GM12878 (cell line): ENCODE results near the gene MRM1. TPM values are rescaled to one million over a fixed set of nuclear protein-coding genes. Genes with fewer than 3 reads are reported as not detected.
A peak's percentile ranks its signal among the peaks of the same experiment; 100 is the strongest.

Experiments
- ATAC-seq: fragments of 200-7000 bp; cut with Tn5 transposase; 3 replicates; pipeline ENCODE4 v1.9.1; 2020; ENCODE audit warnings: mild to moderate bottlenecking, moderate library complexity
- BruUV-seq: library from RNA; stranded (reverse); fragments of 400-500 nt; replicated peaks from 2 replicates; lab custom pipeline; 2021; lab: Mats Ljungman, UMichigan
- CTCF ChIA-PET: fragments of 300-600 bp; sonication (Branson Sonifier 250); formaldehyde crosslinking; extraction: SDS; loops from one replicate; lab custom pipeline; 2021; ENCODE audit warnings: inconsistent platforms; lab: Yijun Ruan, JAX
- POLR2A ChIA-PET: fragments of 350-600 bp; formaldehyde crosslinking; extraction: SDS; loops from one replicate; lab custom pipeline; 2021; ENCODE audit warnings: inconsistent platforms; lab: Charles Lee
- RAD21 ChIA-PET: fragments of 300-600 bp; sonication (Branson Sonifier 250); formaldehyde crosslinking; loops from one replicate; lab custom pipeline; 2023; ENCODE audit warnings: antibody characterized with exemption; ENCODE audit not compliant: unreplicated experiment; lab: Charles Lee
- SMC1A ChIA-PET: fragments of 300-600 bp; sonication (Branson Sonifier 250); formaldehyde crosslinking; loops from one replicate; lab custom pipeline; 2023; ENCODE audit not compliant: unreplicated experiment, uncharacterized antibody; lab: Charles Lee
- DNase-seq: peaks from one replicate; pipeline ENCODE4 v3.0.0-alpha.2; 2011; ENCODE audit warnings: low read depth, low spot score
- FAIRE-seq: peaks from 3 replicates; lab custom pipeline; 2011; peaks lifted over from hg19 to GRCh38; lab: Jason Lieb, UNC
- H2AFZ ChIP-seq: 2 replicates; pipeline ENCODE4 v1.6.0; 2011; ENCODE audit warnings: low read depth, low read length, control low read depth; ENCODE audit not compliant: control insufficient read depth
- H3K27ac ChIP-seq: 2 replicates; pipeline ENCODE4 v1.5.1; 2011; ENCODE audit warnings: control low read depth; ENCODE audit not compliant: control insufficient read depth, insufficient read depth
- H3K27me3 ChIP-seq, 2 experiments: replicated peaks in 1 of 2; 2 replicates each; pipeline versions ENCODE4 v1.6.0 to v1.6.1; 2011; ENCODE audit warnings: low read length in 1 of 2; ENCODE audit not compliant: control insufficient read depth in 2 of 2, insufficient read depth in 2 of 2
- H3K36me3 ChIP-seq, 2 experiments: 2 replicates each; pipeline ENCODE4 v1.5.1; 2011; ENCODE audit warnings: low read length in 1 of 2; ENCODE audit not compliant: control insufficient read depth in 2 of 2, insufficient read depth in 2 of 2
- H3K4me1 ChIP-seq: 2 replicates; pipeline ENCODE4 v1.6.1; 2011; ENCODE audit warnings: mild to moderate bottlenecking, low read length, moderate library complexity, mixed read lengths; ENCODE audit not compliant: control insufficient read depth, insufficient read depth
- H3K4me2 ChIP-seq: 2 replicates; pipeline ENCODE4 v1.6.0; 2011; ENCODE audit warnings: control low read depth; ENCODE audit not compliant: control insufficient read depth, insufficient read depth
- H3K4me3 ChIP-seq: fragments of 200-600 bp; sonication (generic); 2 replicates; pipeline ENCODE4 v1.5.1; 2016
- H3K79me2 ChIP-seq: 2 replicates; pipeline ENCODE4 v1.6.0; 2011; ENCODE audit warnings: low read length; ENCODE audit not compliant: control insufficient read depth, insufficient read depth
- H3K9ac ChIP-seq: 2 replicates; pipeline ENCODE4 v1.8.0; 2011; ENCODE audit warnings: low read length, control low read depth, mixed read lengths; ENCODE audit not compliant: control insufficient read depth, insufficient read depth
- H3K9me3 ChIP-seq: replicated peaks from 3 replicates; pipeline ENCODE4 v1.5.1; 2011; ENCODE audit warnings: mild to moderate bottlenecking, low read length; ENCODE audit not compliant: control insufficient read depth, insufficient read depth
- H4K20me1 ChIP-seq: 2 replicates; pipeline ENCODE4 v1.6.0; 2011; ENCODE audit not compliant: control insufficient read depth, insufficient read depth
- BHLHE40 ChIP-seq, 2 experiments: fragments of 450-650 bp in 1 of 2; IDR thresholded peaks; 2 replicates each; pipeline ENCODE4 v1.6.1; 2011 to 2017; ENCODE audit warnings: low read depth in 2 of 2, borderline replicate concordance in 1 of 2, improper control_type of control experiment in 1 of 2, low read length in 1 of 2, mild to moderate bottlenecking in 1 of 2
- YBX1 ChIP-seq: fragments of 450-650 bp; IDR thresholded peaks from 2 replicates; pipeline ENCODE4 v1.6.1; 2016; ENCODE audit warnings: antibody characterized with exemption
- WGBS: methylation state at CpG from one replicate; pipeline ENCODE4 v1.1.6; 2016; ENCODE audit warnings: low lambda C conversion rate; ENCODE audit not compliant: insufficient replicate concordance, insufficient coverage; ENCODE audit errors: missing lambda C conversion rate; 5-methylcytosine and 5-hydroxymethylcytosine counted together
- in situ Hi-C: fragments of 300-500 bp; cut with MboI; formaldehyde crosslinking; loops from 9 replicates; pipeline ENCODE4 v1.14.3; 2018; ENCODE audit warnings: mixed read lengths
- intact Hi-C: fragments of 100-400 bp; cut with micrococcal nuclease; formaldehyde crosslinking; loops from one replicate; pipeline ENCODE4 v1.14.2; 2022; ENCODE audit not compliant: unreplicated experiment
- polyA plus RNA-seq, 11 experiments: library from polyadenylated mRNA; depleted of rRNA in 4 of 11; unstranded in 6 of 11; stranded (reverse) in 5 of 11; fragments of >200 nt; fragmentation: Nextera tagmentation in 4 of 11; fragmentation: Illumina TruSeq in 1 of 11; extraction: Ambion mirVana in 4 of 11; extraction: Trizol in 1 of 11; gene quantifications; 1 replicate in 1 of 11; 2 replicates in 10 of 11; pipeline versions ENCODE4 v1.2.1 to v1.2.3, GENCODE V29; 2011 to 2016; ENCODE audit warnings: inconsistent platforms in 2 of 11, missing spikeins in 2 of 11, low read depth in 1 of 11
- total RNA-seq, 4 experiments: library from RNA; depleted of rRNA in 3 of 4; stranded (reverse); fragments of >200 nt in 3 of 4; fragmentation: Illumina TruSeq in 1 of 4; extraction: Trizol in 1 of 4; gene quantifications; 2 replicates each; pipeline versions ENCODE4 v1.2.1 to v1.2.3, GENCODE V29; 2013 to 2021
- TF ChIP-seq, protein P1 (sequence below): fragments of 450-650 bp; IDR thresholded peaks from 2 replicates; pipeline ENCODE4 v1.6.1; 2016; ENCODE audit warnings: mild to moderate bottlenecking

The MRM1 gene
- total and polyA plus RNA-seq, 10 of the 15 experiments (the other 5 are each of a cell fraction or from before 2014, with no cell fraction given), result 0.23 to 16.9 (median 13.2) TPM

DNA sequence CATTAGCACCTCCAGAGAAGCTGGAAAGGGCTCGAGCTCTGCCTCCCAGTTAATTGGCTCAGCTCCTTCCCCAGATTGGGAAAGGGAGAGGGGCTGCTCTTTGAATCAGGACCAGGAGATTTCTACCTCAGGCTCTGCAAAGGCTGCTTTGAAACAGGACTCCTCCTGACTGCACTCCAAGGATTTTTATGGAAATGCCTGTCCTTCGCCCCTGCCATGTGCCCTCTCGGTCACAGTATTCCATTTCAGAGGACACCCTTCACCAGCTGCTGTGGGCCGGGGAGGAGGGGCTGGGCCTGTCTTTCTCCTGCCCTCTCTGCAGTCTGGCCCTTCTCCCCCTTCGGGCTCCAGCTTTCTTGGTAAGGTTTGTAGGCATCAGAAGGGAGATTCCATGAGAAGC is 13.6 kb downstream of the MRM1 start:
- ChIA-PET SMC1A (no interaction called here), CTCF (interaction anchor here (2.6 to 3.4 kb wide), 2 partner anchors 12 to 13 kb away, joined by 6 to 15 read pairs; no protein-coding TSS in a partner anchor), RAD21 (interaction anchor here (1.6 kb wide), 1 partner anchor 12 kb away, joined by 5 read pairs; no protein-coding TSS in a partner anchor), POLR2A (no interaction called here)
- DNase-seq (no peak), FAIRE-seq (no peak), ATAC-seq (no peak)
- TF ChIP-seq, protein P1, sequence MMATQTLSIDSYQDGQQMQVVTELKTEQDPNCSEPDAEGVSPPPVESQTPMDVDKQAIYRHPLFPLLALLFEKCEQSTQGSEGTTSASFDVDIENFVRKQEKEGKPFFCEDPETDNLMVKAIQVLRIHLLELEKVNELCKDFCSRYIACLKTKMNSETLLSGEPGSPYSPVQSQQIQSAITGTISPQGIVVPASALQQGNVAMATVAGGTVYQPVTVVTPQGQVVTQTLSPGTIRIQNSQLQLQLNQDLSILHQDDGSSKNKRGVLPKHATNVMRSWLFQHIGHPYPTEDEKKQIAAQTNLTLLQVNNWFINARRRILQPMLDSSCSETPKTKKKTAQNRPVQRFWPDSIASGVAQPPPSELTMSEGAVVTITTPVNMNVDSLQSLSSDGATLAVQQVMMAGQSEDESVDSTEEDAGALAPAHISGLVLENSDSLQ, result no peak
- no peaks in the 10 kb centered on the region for H3K79me2 ChIP-seq
- H3K27ac ChIP-seq, result no peak overlapping the region
- no peak overlapping the region for H2AFZ ChIP-seq
- H3K36me3 ChIP-seq, result no peaks in the 10 kb centered on the region
- H4K20me1 ChIP-seq, result no peaks in the 10 kb centered on the region
- H3K4me1 ChIP-seq, result no peaks in the 10 kb centered on the region
- BruUV-seq, result no TSS peak
- 55% methylated on average over 5 of the region's 5 CpGs for WGBS
- no peak overlapping the region for H3K4me2 ChIP-seq
- no peak overlapping the region for H3K9ac ChIP-seq
- in situ Hi-C loops (loop anchor here (25.0 kb wide), 2 partner anchors 447 to 622 kb away; no protein-coding TSS in a partner anchor), intact Hi-C loops (no loop called here)
- no peaks in the 10 kb centered on the region for H3K27me3 ChIP-seq
- H3K9me3 ChIP-seq, result no peaks in the 10 kb centered on the region
- H3K4me3 ChIP-seq, result no peak overlapping the region

DNA sequence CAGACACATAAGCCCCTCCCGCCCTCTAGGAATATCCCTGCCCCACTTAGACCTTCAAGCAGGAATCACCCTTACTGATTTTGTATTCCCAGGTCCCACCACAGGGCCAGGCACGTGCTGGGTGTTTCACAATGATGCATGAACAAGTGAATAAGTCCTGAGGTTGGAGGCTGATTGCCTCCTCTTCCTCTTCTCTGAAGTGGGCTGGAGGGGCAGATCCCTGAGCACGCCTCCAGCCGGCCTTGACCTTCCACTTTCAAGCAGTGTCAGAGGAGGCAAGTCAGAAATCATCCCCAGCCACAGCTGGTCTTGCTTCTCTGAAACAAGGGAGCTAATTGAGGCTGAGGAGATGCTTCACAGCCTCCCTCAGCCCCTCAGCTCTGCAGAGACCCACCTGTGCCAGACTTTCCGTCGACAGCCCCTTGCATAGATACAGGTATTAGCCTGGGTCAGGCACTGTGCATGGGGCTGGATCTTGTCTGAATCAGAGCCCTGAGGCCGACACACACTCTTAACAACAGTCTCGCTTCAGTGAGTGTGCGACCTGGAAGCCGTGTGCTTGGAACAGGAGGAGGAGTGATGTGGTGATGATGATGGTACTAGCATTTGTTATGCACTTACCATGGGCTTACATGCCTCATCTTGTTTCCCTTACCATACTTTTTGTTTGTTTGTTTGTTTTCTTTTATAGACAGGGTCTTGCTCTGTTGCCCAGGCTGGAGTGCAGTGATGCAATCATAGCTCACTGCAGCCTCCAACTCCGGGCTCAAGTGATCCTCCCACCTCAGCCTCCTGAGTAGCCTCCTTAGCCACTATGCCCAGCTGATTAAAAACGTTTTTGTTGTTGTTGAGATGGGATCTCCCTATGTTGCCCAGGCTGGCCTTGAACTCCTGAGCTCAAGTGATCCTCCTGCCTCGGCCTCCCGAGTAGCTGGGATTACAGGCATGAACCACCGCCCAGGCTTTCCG is 15.0 kb downstream of the MRM1 start:
- no peaks in the 10 kb centered on the region for H3K79me2 ChIP-seq
- H3K27me3 ChIP-seq, result no peaks in the 10 kb centered on the region
- in situ Hi-C loops, result loop anchor here (25.0 kb wide), 2 partner anchors 446 to 621 kb away; no protein-coding TSS in a partner anchor
- no peak overlapping the region for H3K27ac ChIP-seq
- H4K20me1 ChIP-seq, result no peaks in the 10 kb centered on the region
- ChIA-PET RAD21 (interaction anchor here (1.1 to 1.5 kb wide), 3 partner anchors 10 to 89 kb away, joined by 3 read pairs; no protein-coding TSS in a partner anchor), POLR2A (no interaction called here)
- no peak for DNase-seq
- no peak overlapping the region for H3K9ac ChIP-seq
- no peak overlapping the region for H3K4me2 ChIP-seq
- ATAC-seq, result no peak
- TF ChIP-seq YBX1 (no peak), BHLHE40 (IDR thresholded peaks at IDR 0.05; ENCODE audit: borderline replicate concordance in 1 of 2, low read depth in 2 of 2, low read length in 1 of 2) (peak in 1 of 2 experiments; percentile 47; a peak in 1 of 4 replicates)
- TF ChIP-seq, all 136 proteins: peak for 1
- H2AFZ ChIP-seq, result no peak overlapping the region
- ChIA-PET CTCF (interaction anchor here (0.9 to 3.4 kb wide), 4 partner anchors 9 to 431 kb away, joined by 4 to 15 read pairs (median 5); no protein-coding TSS in a partner anchor), SMC1A (interaction anchor here (0.7 kb wide), 1 partner anchor 13 kb away, joined by 3 read pairs; no protein-coding TSS in a partner anchor)
- no TSS peak for BruUV-seq
- no peak for FAIRE-seq
- intact Hi-C loops, result no loop called here
- 74% methylated on average over 16 of the region's 16 CpGs for WGBS
- H3K36me3 ChIP-seq, result no peaks in the 10 kb centered on the region
- no peaks in the 10 kb centered on the region for H3K4me1 ChIP-seq
- H3K4me3 ChIP-seq, result no peak overlapping the region
- no peaks in the 10 kb centered on the region for H3K9me3 ChIP-seq
